Astrocyte (in vitro differentiated cells and primary cell): Measurements from ENCODE around the gene RELN.

Experiments used
- CTCF ChIP-seq: IDR thresholded peaks from 2 replicates; pipeline ENCODE4 v1.5.1; 2011; ENCODE audit warnings: low read depth, mild to moderate bottlenecking, inconsistent platforms, low read length, moderate library complexity; ENCODE audit not compliant: insufficient read depth
- EZH2 ChIP-seq: IDR thresholded peaks from 2 replicates; pipeline ENCODE4 v1.6.1; 2012; ENCODE audit warnings: mild to moderate bottlenecking, low read length, inconsistent platforms; ENCODE audit not compliant: insufficient read depth

GRCh38 chr7:103466814-103467213 lies 522.6 kb downstream of the RELN start:
- TF ChIP-seq CTCF (no peak), EZH2 (no peak)
